H1 (cell line): Measurements from ENCODE around the gene RTP2. TPM values are rescaled to one million over a fixed set of nuclear protein-coding genes. Genes with fewer than 3 reads are reported as not detected.
A peak's percentile ranks its signal among the peaks of the same experiment; 100 is the strongest.

Experiments used
- ATF3 ChIP-seq: IDR thresholded peaks from 2 replicates; pipeline ENCODE4 v1.6.1; 2011; ENCODE audit warnings: low read depth, mild to moderate bottlenecking, low read length; ENCODE audit not compliant: insufficient read depth
- PHF8 ChIP-seq: fragments of 200-600 bp; sonication (generic); conservative IDR thresholded peaks from 2 replicates; pipeline ENCODE4 v1.7.1; 2012; ENCODE audit warnings: low read depth, mild to moderate bottlenecking, inconsistent platforms, low read length, moderate library complexity
- RBBP5 ChIP-seq: IDR thresholded peaks from 2 replicates; pipeline ENCODE4 v1.7.1; 2012; ENCODE audit warnings: low read depth, mild to moderate bottlenecking, inconsistent platforms, low read length, moderate library complexity, borderline replicate concordance
- SIN3A ChIP-seq, 2 experiments: IDR thresholded peaks in 1 of 2; conservative IDR thresholded peaks in 1 of 2; 2 replicates each; pipeline ENCODE4 v1.6.1; 2011 to 2012; ENCODE audit warnings: low read length in 2 of 2, improper control_type of control experiment in 1 of 2, low read depth in 1 of 2, mild to moderate bottlenecking in 1 of 2
- TAF1 ChIP-seq: IDR thresholded peaks from 2 replicates; pipeline ENCODE4 v1.6.1; 2011; ENCODE audit warnings: mild to moderate bottlenecking, low read depth, low read length
- polyA plus RNA-seq, 7 experiments: library from polyadenylated mRNA; depleted of rRNA in 3 of 7; stranded (reverse) in 5 of 7; unstranded in 2 of 7; fragments of >200 nt in 5 of 7; fragments of 200-250 nt in 2 of 7; gene quantifications; 1 replicate in 5 of 7; 2 replicates in 1 of 7; 4 replicates in 1 of 7; pipeline versions ENCODE4 v1.2.1 to v1.2.3, GENCODE V29; 2011 to 2013; ENCODE audit warnings: missing spikeins in 2 of 7, mixed read lengths in 2 of 7
- total RNA-seq: library from RNA; stranded (reverse); fragmentation: NEBNext Ultra II Directional; extraction: Animal tissue kit (Norgen Biotek cat#: 25700); gene quantifications from 2 replicates; pipeline ENCODE4 v1.2.1, GENCODE V29; 2021

Gene RTP2
- total and polyA plus RNA-seq, 2 of the 8 experiments (the other 6 are each of a cell fraction or from before 2014, with no cell fraction given) = not detected

- TF ChIP-seq ATF3 = peak; percentile 77
- peak; percentile 91 for TF ChIP-seq TAF1
- TF ChIP-seq PHF8 = no peak; the same call in 1 of the 2 replicates
- peak; percentile 73 to 82; a peak in 2 of 4 replicates for TF ChIP-seq SIN3A (conservative IDR thresholded peaks at IDR 0.05 in 1 of 2, IDR thresholded peaks at IDR 0.05 in 1 of 2; ENCODE audit: low read depth in 1 of 2, low read length in 2 of 2)
- TF ChIP-seq RBBP5 = no peak; the same call in 1 of the 2 replicates
Observed at GRCh38 chr3:187745201-187746058, 43.1 kb upstream of the RTP2 start, which contains the start of gene BCL6 (continued).
